Karpas-422 (cell line): ENCODE measurements around the gene UNC79. TPM values are rescaled to one million over a fixed set of nuclear protein-coding genes. Genes with fewer than 3 reads are reported as not detected.

Experiments used
- DNase-seq: peaks from one replicate; pipeline ENCODE4 v3.0.0-alpha.2; 2015
- H2AFZ ChIP-seq: fragments of 200-600 bp; sonication (generic); 2 replicates; pipeline ENCODE4 v1.6.1; 2014; ENCODE audit warnings: antibody characterized with exemption, low read length, mixed read lengths
- H3K27ac ChIP-seq: fragments of 200-600 bp; sonication (generic); 2 replicates; pipeline ENCODE4 v1.5.1; 2014; ENCODE audit warnings: mild to moderate bottlenecking, low read length, moderate library complexity
- H3K27me3 ChIP-seq: fragments of 200-600 bp; sonication (generic); 2 replicates; pipeline ENCODE4 v1.6.1; 2014; ENCODE audit warnings: low read length, mixed read lengths
- H3K36me3 ChIP-seq: fragments of 200-600 bp; sonication (generic); 2 replicates; pipeline ENCODE4 v1.6.1; 2014; ENCODE audit warnings: low read length, mixed read lengths; ENCODE audit not compliant: insufficient read depth
- H3K4me1 ChIP-seq: fragments of 200-600 bp; sonication (generic); 2 replicates; pipeline ENCODE4 v1.6.1; 2014; ENCODE audit warnings: mild to moderate bottlenecking, low read length, mixed read lengths
- H3K4me2 ChIP-seq: fragments of 200-600 bp; sonication (generic); 2 replicates; pipeline ENCODE4 v1.6.1; 2014; ENCODE audit warnings: low read length, low read depth, mild to moderate bottlenecking; ENCODE audit not compliant: poor library complexity, severe bottlenecking
- H3K4me3 ChIP-seq: fragments of 200-600 bp; sonication (generic); 2 replicates; pipeline ENCODE4 v1.5.1; 2014; ENCODE audit warnings: mild to moderate bottlenecking, antibody characterized with exemption, low read length, mixed read lengths
- H3K79me2 ChIP-seq: fragments of 200-600 bp; sonication (generic); 2 replicates; pipeline ENCODE4 v1.6.1; 2014; ENCODE audit warnings: mild to moderate bottlenecking, low read length, mixed read lengths
- H3K9ac ChIP-seq: fragments of 200-600 bp; sonication (generic); 2 replicates; pipeline ENCODE4 v1.6.0; 2014; ENCODE audit warnings: low read length
- H3K9me2 ChIP-seq: fragments of 200-600 bp; sonication (generic), shearing (Covaris generic); replicated peaks from 2 replicates; pipeline ENCODE4 v1.6.0; 2014; ENCODE audit warnings: mild to moderate bottlenecking, low read length, moderate library complexity; ENCODE audit not compliant: insufficient read depth
- H3K9me3 ChIP-seq: fragments of 300-700, 200-600 bp; sonication (generic); 2 replicates; pipeline ENCODE4 v1.6.1; 2014; ENCODE audit warnings: low read length, mixed read lengths
- H4K20me1 ChIP-seq: fragments of 200-600 bp; sonication (generic); 2 replicates; pipeline ENCODE4 v1.6.1; 2014; ENCODE audit warnings: mild to moderate bottlenecking, antibody characterized with exemption, low read length, low read depth; ENCODE audit not compliant: insufficient read depth
- total RNA-seq: library from RNA; depleted of rRNA; stranded (reverse); fragments of >200 nt; shearing (Covaris generic); gene quantifications from 2 replicates; pipeline ENCODE4 v1.2.3, GENCODE V29; 2014; ENCODE audit warnings: low replicate concordance

The UNC79 gene
- total RNA-seq, 1 experiment from 2014 or later, result 0.19 TPM

DNA sequence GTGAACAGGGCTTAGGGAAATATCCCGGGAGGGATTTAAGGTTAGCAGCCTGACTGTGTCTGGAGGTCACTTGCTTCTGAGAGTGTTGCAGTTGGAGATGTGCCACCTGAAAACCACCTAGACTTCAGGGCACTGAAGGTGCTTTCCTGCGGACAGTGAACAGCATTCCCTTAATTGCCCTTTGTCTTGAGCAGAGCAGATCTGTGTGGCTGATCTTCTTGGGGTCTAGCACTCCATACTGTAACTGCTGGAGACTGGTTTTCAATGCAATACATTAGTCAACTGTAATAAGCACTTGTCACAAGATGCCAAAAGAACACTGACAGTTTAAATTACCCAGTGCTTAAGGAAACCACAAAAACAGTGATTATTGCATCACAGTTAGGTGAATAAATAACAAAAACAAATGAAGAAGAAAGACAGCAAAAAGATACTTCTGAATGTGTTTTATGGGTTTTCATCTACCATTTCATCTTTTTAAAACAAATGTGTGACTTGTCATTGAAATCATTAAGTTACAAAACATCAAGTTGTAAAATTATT lies 245.7 kb downstream of the UNC79 start:
- Histone ChIP-seq H3K4me1 (peaks cover 8% of the 10 kb centered on the region), H4K20me1 (no peaks in the 10 kb centered on the region), H3K9ac (no peak overlapping the region), H3K27ac (no peak overlapping the region), H3K4me3 (no peak overlapping the region), H3K36me3 (no peaks in the 10 kb centered on the region), H3K79me2 (no peaks in the 10 kb centered on the region), H3K9me3 (no peaks in the 10 kb centered on the region), H2AFZ (no peak overlapping the region), H3K4me2 (no peak overlapping the region), H3K27me3 (no peaks in the 10 kb centered on the region), H3K9me2 (no peaks in the 10 kb centered on the region)
- no peak for DNase-seq

DNA sequence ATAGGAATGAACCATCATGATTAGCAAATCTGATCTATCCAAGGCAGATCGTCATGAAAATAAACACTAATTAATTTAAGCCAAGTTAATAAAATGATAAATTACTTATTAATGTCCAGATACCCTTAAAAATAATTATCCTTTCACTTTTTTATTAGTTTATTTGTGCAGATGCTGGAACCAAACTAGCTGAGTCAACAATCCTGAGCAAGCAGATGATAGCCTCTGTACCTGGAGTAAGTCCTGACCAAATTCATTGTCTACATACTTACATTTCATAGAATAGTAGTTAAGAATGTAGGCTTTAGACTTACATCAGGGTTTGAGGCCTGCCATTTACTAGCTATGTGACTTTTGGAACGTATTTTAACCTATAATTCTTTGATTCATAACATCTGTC lies 251.7 kb downstream of the UNC79 start:
- Histone ChIP-seq H3K9ac (no peak overlapping the region), H2AFZ (no peak overlapping the region), H3K9me3 (no peaks in the 10 kb centered on the region; the same call in 1 of the 2 replicates), H3K79me2 (no peaks in the 10 kb centered on the region), H3K27ac (no peak overlapping the region), H3K4me1 (no peaks in the 10 kb centered on the region), H3K4me3 (no peak overlapping the region), H4K20me1 (no peaks in the 10 kb centered on the region), H3K4me2 (no peak overlapping the region), H3K9me2 (no peaks in the 10 kb centered on the region), H3K36me3 (no peaks in the 10 kb centered on the region), H3K27me3 (no peaks in the 10 kb centered on the region)
- no peak for DNase-seq

DNA sequence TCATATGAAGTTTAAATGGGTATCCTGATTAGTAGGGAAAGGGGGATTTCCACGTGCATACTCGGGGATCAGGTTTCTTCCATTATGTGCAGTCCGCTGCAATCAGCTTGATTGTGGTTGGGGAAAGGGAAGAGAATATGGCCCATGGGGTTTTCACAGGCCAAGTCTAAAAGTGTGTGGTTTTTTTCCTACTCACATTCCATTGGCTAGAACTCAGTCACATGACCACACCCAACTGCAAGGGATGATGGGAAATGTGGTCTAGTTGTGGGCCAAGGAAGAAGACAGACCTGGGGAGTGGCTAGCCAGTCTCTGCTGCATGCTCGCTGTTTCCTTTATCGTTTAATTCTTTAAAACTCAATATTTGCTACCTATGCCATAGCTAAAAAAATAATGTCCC lies 252.5 kb downstream of the UNC79 start:
- peak; percentile 80 for DNase-seq
- Histone ChIP-seq H3K27ac (no peak overlapping the region), H3K36me3 (no peaks in the 10 kb centered on the region), H3K9me2 (no peaks in the 10 kb centered on the region), H3K27me3 (no peaks in the 10 kb centered on the region), H4K20me1 (no peaks in the 10 kb centered on the region), H3K79me2 (no peaks in the 10 kb centered on the region), H3K9ac (no peak overlapping the region), H3K4me2 (no peak overlapping the region), H3K9me3 (no peaks in the 10 kb centered on the region; the same call in 1 of the 2 replicates), H3K4me3 (no peak overlapping the region), H2AFZ (0 out of 2 replicates have a peak overlapping the region, but pooled peaks have one; percentile 35), H3K4me1 (no peaks in the 10 kb centered on the region)

DNA sequence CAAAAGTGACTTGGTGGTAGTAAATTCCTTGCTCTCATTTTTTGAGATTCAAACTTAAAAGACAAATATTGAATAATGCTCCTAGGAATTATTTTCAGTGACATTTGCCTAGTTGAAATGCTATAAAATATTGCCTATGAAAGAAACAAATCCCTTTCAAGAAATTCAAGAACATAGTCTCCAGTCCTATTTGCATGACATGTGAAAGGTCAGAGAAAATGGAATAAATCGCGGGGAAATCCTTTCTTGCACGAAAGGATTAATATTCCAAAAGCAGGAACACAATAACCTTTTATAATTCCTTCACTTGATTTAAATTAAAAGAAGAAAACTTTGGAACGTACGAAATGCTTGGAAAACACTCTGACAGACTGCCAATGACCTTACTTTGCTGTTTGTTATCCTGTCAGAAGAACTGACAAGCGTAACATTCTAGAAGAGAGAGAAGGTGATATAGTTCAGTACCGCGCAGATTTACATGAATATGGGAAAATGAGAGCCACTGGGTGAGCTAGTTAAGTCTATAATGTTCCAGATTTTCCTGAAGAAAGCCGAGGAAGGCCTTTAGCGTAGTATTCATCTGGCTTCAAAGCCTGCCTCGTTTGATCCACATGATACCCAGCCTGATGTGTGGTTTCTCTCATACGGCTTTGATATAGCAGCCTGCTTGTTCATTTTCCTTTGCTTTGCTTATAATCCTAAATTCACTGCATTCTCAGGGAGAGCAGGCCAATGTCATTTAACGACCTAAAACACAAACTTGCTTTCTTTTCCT lies 254.6 kb downstream of the UNC79 start:
- H3K79me2 ChIP-seq, result no peaks in the 10 kb centered on the region
- no peaks in the 10 kb centered on the region for H3K9me2 ChIP-seq
- H3K27me3 ChIP-seq, result no peaks in the 10 kb centered on the region
- no peak overlapping the region for H3K4me2 ChIP-seq
- H3K4me1 ChIP-seq, result no peaks in the 10 kb centered on the region
- no peak overlapping the region for H3K27ac ChIP-seq
- no peaks in the 10 kb centered on the region; the same call in 1 of the 2 replicates for H3K9me3 ChIP-seq
- H3K36me3 ChIP-seq, result no peaks in the 10 kb centered on the region
- H2AFZ ChIP-seq, result no peak overlapping the region
- H3K9ac ChIP-seq, result no peak overlapping the region
- DNase-seq, result no peak
- no peaks in the 10 kb centered on the region for H4K20me1 ChIP-seq
- no peak overlapping the region for H3K4me3 ChIP-seq

DNA sequence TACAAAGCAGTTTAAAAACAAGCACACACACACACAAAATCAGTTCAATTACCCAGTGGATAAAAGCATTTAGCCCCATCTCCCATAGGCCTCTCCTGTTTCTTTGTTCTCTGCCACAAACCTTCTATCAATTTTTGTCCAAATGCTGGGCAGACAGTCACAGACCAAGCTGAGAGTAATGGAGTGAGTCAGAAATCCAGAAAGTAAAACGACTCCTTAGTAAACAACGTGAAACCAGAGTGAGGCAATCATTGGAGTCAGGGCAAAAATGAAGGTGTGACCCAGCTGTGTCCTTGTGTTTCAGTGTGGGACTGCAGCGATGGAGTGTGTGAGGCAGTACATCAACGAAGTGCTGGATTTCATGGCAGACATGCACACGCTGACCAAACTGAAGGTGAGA lies 255.5 kb downstream of the UNC79 start:
- Histone ChIP-seq H3K9me3 (no peaks in the 10 kb centered on the region; the same call in 1 of the 2 replicates), H2AFZ (no peak overlapping the region), H3K4me1 (no peaks in the 10 kb centered on the region), H3K79me2 (no peaks in the 10 kb centered on the region), H3K27ac (no peak overlapping the region), H3K27me3 (no peaks in the 10 kb centered on the region), H4K20me1 (no peaks in the 10 kb centered on the region), H3K36me3 (no peaks in the 10 kb centered on the region), H3K9ac (no peak overlapping the region), H3K9me2 (no peaks in the 10 kb centered on the region), H3K4me2 (no peak overlapping the region), H3K4me3 (no peak overlapping the region)
- no peak for DNase-seq

DNA sequence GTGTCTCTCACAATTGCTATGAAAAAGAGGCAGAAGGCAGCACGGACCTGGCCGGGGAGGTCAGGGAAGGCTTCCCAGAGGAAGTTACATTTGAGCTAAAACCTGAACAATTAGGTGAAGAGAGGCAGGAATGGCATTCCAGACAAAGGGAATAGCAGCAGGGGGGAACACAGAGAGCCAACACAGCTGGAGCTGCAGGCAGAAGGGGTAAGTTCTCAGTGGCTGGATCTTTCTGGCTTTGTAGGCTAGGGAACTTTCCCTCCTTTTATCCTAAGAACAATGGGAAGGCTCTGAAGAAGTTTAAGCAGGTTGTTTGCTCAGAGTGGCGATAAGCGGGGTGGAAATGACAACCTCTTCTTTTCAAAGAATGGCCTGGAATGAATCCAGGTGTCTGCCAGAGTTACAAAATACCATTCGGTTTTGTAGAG lies 257.5 kb downstream of the UNC79 start:
- Histone ChIP-seq H3K27ac (no peak overlapping the region), H2AFZ (no peak overlapping the region), H3K36me3 (no peaks in the 10 kb centered on the region), H3K27me3 (no peaks in the 10 kb centered on the region), H3K4me1 (no peaks in the 10 kb centered on the region), H3K9ac (no peak overlapping the region), H3K4me3 (no peak overlapping the region), H3K79me2 (no peaks in the 10 kb centered on the region), H3K9me3 (no peaks in the 10 kb centered on the region; the same call in 1 of the 2 replicates), H3K4me2 (no peak overlapping the region), H3K9me2 (no peaks in the 10 kb centered on the region), H4K20me1 (no peaks in the 10 kb centered on the region)
- no peak for DNase-seq

DNA sequence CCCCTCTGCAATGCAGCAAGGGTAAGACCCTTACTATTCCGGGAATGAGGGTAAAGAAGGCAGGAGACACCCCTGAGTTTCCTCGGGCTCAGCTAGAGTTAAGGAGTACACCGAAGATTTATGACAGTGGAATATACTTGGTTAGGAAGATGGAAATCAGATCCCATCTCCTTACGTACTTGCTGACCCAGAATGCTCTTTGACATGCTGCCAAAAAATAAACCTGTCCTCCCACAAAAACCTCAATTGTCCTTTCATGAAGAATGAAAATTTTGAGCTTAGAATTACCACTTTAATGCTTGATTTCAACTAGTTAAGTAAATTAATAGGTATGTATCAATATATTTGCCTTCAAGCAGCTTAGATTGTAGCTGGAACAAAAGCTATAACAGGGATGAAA lies 258.1 kb downstream of the UNC79 start:
- no peak for DNase-seq
- Histone ChIP-seq H4K20me1 (no peaks in the 10 kb centered on the region), H3K4me1 (no peaks in the 10 kb centered on the region), H3K9me3 (no peaks in the 10 kb centered on the region), H2AFZ (no peak overlapping the region), H3K27ac (no peak overlapping the region), H3K36me3 (no peaks in the 10 kb centered on the region), H3K4me2 (no peak overlapping the region), H3K4me3 (no peak overlapping the region), H3K27me3 (no peaks in the 10 kb centered on the region), H3K9me2 (no peaks in the 10 kb centered on the region), H3K9ac (no peak overlapping the region), H3K79me2 (no peaks in the 10 kb centered on the region)

DNA sequence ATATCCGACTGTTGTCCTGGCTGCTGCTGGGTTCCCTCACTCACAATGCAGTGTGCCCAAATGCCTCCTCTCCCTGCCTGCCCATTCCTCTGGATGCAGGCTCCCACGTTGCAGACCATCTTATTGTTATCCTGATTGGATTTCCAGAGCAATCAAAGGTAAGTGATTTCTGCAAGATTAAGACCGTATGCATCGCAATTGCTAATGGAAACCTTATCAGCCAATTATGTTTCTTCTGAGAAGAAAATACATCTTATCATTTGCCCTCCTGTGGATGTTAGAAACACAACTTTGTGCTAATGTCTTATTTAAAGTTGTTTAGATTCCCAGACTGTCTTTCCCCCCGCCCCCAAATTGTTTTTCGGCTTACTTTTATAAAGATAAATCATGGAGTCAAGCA lies 259.4 kb downstream of the UNC79 start:
- no peaks in the 10 kb centered on the region for H3K4me1 ChIP-seq
- no peak overlapping the region for H2AFZ ChIP-seq
- no peak overlapping the region for H3K4me2 ChIP-seq
- no peak for DNase-seq
- H3K36me3 ChIP-seq, result no peaks in the 10 kb centered on the region
- no peaks in the 10 kb centered on the region for H3K9me2 ChIP-seq
- H3K27ac ChIP-seq, result no peak overlapping the region
- H3K79me2 ChIP-seq, result no peaks in the 10 kb centered on the region
- no peaks in the 10 kb centered on the region for H4K20me1 ChIP-seq
- H3K4me3 ChIP-seq, result no peak overlapping the region
- no peak overlapping the region for H3K9ac ChIP-seq
- no peaks in the 10 kb centered on the region for H3K27me3 ChIP-seq
- no peaks in the 10 kb centered on the region for H3K9me3 ChIP-seq
